GM18861 (cell line): ENCODE data around the gene STMND1.

Experiments used
- ATAC-seq: cut with Tn5 transposase; IDR thresholded peaks from one replicate; pipeline ENCODE4 v1.9.1; 2021; ENCODE audit not compliant: unreplicated experiment

STMND1 gene

GRCh38 chr6:17157617-17158016 lies 55.8 kb downstream of the STMND1 start:
- ATAC-seq = no peak

GRCh38 chr6:17159240-17159639 lies 57.4 kb downstream of the STMND1 start:
- no peak for ATAC-seq

GRCh38 chr6:17161076-17161475 lies 59.2 kb downstream of the STMND1 start:
- no peak for ATAC-seq

GRCh38 chr6:17165383-17165782 lies 63.5 kb downstream of the STMND1 start:
- ATAC-seq = no peak

- ATAC-seq = no peak
Observed at GRCh38 chr6:17167327-17167979, 65.6 kb downstream of the STMND1 start.

GRCh38 chr6:17169291-17169690 lies 67.4 kb downstream of the STMND1 start:
- ATAC-seq = no peak

GRCh38 chr6:17169711-17170110 lies 67.9 kb downstream of the STMND1 start:
- no peak for ATAC-seq

- no peak for ATAC-seq
Observed at GRCh38 chr6:17172836-17173470, 71.1 kb downstream of the STMND1 start.

GRCh38 chr6:17178326-17178725 lies 76.5 kb downstream of the STMND1 start:
- ATAC-seq = no peak

GRCh38 chr6:17178754-17179529 lies 77.1 kb downstream of the STMND1 start:
- ATAC-seq = no peak

GRCh38 chr6:17179530-17180073 lies 77.8 kb downstream of the STMND1 start:
- ATAC-seq = no peak
